Cardiac fibroblast (primary cell): ENCODE measurements around the gene CACNA2D3.

Experiments
- DNase-seq, 2 donors: peaks; one replicate each; pipeline versions ENCODE4 v3.0.0 to v3.0.0-alpha.2; 2010; ENCODE audit warnings: low read depth in 2 of 2
- H3K4me3 ChIP-seq, 2 donors: replicated peaks in 1 of 2; 1 replicate in 1 of 2; 2 replicates in 1 of 2; pipeline ENCODE4 v1.5.1; 2011; ENCODE audit warnings: low read depth in 2 of 2, low read length in 2 of 2, mild to moderate bottlenecking in 2 of 2, moderate library complexity in 1 of 2
- TF ChIP-seq, protein P1 (sequence below): IDR thresholded peaks from one replicate; pipeline ENCODE4 v1.5.1; 2011; ENCODE audit warnings: low read depth, mild to moderate bottlenecking, low read length, inconsistent platforms

CACNA2D3 gene

DNA sequence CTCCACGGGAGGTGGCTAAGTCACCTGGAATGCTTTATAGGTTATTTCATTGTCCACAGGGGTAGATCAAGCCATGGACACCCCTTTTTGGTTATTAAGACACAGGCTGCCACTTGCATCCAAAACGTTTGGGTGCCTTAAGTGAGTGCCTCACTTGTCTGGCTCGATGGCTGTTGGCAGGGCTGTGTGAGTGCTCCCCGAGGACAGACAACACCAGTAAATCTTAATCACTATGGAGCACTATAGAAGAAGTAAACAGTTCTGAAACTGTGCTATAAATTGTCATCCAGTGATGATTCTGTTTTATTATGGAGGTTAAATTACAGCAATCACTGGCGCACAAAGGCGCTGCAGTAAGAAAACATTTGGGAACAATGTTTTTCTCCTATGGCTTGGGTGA, 215.5 kb downstream of the CACNA2D3 start:
- DNase-seq, result no peak
- H3K4me3 ChIP-seq, result no peak overlapping the region
- TF ChIP-seq, protein P1, sequence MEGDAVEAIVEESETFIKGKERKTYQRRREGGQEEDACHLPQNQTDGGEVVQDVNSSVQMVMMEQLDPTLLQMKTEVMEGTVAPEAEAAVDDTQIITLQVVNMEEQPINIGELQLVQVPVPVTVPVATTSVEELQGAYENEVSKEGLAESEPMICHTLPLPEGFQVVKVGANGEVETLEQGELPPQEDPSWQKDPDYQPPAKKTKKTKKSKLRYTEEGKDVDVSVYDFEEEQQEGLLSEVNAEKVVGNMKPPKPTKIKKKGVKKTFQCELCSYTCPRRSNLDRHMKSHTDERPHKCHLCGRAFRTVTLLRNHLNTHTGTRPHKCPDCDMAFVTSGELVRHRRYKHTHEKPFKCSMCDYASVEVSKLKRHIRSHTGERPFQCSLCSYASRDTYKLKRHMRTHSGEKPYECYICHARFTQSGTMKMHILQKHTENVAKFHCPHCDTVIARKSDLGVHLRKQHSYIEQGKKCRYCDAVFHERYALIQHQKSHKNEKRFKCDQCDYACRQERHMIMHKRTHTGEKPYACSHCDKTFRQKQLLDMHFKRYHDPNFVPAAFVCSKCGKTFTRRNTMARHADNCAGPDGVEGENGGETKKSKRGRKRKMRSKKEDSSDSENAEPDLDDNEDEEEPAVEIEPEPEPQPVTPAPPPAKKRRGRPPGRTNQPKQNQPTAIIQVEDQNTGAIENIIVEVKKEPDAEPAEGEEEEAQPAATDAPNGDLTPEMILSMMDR, result no peak

- H3K4me3 ChIP-seq, result no peak overlapping the region
- TF ChIP-seq, protein P1, result no peak
- no peak for DNase-seq
Observed at GRCh38 chr3:54339608-54340007, 217.3 kb downstream of the CACNA2D3 start.

GRCh38 chr3:54341811-54342210, 219.5 kb downstream of the CACNA2D3 start:
- no peak for DNase-seq
- H3K4me3 ChIP-seq, result no peak overlapping the region
- TF ChIP-seq, protein P1, result no peak

GRCh38 chr3:54342676-54343075, 220.3 kb downstream of the CACNA2D3 start:
- TF ChIP-seq, protein P1, result no peak
- no peak overlapping the region for H3K4me3 ChIP-seq

DNA sequence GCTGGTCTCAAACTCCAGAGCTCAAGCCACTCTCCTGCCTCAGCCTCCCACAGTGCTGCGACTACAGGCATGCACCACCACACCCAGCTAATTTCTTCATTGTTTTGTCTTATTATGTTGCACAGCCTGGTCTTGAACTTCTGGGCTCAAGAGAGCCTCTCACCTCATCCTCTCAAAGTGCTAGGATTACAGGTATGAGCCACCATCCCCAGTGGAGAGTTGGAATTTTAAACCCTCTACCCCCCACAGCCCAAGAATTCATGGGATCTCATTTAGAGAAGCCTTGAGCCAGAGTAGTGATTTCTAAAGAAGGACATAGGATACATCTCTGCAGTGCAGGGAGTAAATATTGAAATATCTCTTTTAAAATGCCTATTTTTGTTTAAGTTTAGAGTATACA, 221.1 kb downstream of the CACNA2D3 start:
- TF ChIP-seq, protein P1, result no peak
- DNase-seq, result no peak
- no peak overlapping the region for H3K4me3 ChIP-seq

More at GRCh38 chr3:54342676-54343075, 220.3 kb downstream of the CACNA2D3 start:
- DNase-seq, result no peak

GRCh38 chr3:54344601-54345231, 222.4 kb downstream of the CACNA2D3 start:
- no peak for DNase-seq
- no peak overlapping the region for H3K4me3 ChIP-seq
- TF ChIP-seq, protein P1, result no peak

GRCh38 chr3:54345847-54346375, 223.6 kb downstream of the CACNA2D3 start:
- TF ChIP-seq, protein P1, result no peak
- no peak for DNase-seq
- H3K4me3 ChIP-seq, result no peak overlapping the region
